HG02642 (cell line): Measurements from ENCODE around the gene CCNL2.

ENCODE experiments used
- ATAC-seq: cut with Tn5 transposase; IDR thresholded peaks from one replicate; pipeline ENCODE4 v1.9.1; 2021; ENCODE audit warnings: mild to moderate bottlenecking; ENCODE audit not compliant: unreplicated experiment, poor library complexity

CCNL2 gene

DNA sequence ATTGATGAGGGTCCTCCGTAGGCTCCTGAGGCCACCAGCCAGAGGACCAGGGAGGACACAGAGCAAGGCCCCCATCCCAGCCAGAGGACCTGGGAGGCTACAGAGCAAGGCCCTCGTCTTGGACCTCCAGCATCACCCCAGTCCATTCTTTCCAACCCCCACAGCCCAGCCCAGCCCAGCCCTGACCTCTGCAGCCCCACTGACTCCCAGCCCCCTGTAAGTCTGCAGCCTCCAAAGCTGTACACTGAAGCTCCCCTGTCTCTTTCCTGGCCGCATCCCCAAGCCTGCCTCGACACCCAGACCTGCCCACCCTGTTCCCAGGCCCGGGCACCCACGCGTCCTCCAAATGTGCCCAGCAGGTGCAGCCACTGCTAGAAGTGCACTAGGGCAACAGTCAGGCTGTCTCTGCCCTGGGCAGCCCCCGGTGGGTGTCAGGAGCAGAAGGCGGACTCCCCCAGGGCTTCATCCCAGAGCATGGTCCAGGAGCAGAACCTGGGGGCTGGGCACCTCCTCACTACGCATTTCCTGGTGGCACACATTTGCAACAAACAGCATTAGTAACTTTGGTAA lies 52.0 kb downstream of the CCNL2 start:
- no peak for ATAC-seq

DNA sequence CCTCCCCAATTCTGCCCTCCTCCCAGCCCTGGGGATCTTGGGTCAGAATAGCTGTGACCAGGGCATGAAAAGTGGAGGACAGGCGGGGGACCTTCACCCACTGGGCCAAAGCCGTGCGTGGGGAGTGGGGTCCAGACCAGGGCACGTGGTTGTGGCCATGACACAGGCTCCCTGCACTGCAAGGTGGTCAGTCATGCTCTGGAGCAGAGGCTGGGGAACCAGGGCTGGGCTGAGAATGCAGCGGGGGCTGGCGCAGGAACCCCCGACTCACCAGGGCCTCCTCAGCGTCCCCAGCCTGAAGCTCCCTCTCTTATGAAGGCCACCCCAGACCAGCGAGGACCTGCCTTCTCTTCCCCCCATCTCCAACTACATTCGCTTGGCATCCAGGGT lies 52.6 kb downstream of the CCNL2 start:
- no peak for ATAC-seq

DNA sequence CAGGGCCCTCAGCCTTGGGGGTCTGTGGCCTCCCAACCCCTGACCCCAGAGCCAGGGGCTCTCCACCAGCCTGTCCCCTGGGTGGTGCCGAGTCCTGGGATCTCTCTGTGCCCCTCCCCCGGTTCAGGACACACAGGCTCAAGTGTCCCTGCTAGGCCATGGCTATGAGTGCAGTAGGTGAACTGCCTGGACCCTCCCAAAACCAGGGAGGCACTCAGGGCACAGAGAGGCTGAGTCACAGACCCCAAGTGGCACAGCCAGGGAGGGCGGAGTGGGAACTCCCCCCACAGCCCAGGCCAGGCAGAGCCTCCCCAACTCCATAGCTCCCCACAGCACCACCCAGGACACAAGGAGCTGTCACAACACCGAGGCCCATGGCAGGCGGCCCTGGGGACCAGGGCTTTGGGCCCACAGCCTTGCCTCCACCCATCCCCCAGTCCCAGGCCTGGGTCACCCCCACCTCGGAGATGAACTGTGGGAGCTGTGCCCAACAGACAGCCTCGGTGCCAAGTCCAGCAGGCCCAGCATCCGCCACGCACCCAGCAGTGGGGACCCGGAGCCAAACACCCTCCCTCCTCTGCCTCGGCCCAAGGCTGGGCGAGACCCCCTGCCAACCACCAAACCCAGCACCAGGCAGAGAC lies 53.2 kb downstream of the CCNL2 start:
- no peak for ATAC-seq

DNA sequence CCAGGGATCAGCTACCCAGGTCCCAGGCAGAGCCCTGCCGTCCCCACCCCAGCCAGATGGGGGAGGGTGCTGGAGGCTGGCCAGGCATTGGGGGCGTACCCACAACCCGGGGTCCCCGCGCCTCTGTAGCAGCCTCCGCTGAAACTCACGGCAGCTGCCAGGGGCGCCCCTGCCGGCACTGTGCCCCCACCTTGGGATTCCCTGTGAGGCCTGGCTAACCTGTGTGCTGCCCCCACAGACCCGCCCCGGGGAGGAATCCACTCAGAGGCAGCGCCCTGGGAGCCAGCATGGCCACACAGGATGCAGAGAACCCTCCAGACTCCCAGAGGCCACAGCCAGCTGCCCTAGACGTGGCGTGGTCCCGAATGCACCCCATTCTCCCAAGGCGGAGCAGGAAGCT lies 53.8 kb downstream of the CCNL2 start:
- ATAC-seq: no peak

DNA sequence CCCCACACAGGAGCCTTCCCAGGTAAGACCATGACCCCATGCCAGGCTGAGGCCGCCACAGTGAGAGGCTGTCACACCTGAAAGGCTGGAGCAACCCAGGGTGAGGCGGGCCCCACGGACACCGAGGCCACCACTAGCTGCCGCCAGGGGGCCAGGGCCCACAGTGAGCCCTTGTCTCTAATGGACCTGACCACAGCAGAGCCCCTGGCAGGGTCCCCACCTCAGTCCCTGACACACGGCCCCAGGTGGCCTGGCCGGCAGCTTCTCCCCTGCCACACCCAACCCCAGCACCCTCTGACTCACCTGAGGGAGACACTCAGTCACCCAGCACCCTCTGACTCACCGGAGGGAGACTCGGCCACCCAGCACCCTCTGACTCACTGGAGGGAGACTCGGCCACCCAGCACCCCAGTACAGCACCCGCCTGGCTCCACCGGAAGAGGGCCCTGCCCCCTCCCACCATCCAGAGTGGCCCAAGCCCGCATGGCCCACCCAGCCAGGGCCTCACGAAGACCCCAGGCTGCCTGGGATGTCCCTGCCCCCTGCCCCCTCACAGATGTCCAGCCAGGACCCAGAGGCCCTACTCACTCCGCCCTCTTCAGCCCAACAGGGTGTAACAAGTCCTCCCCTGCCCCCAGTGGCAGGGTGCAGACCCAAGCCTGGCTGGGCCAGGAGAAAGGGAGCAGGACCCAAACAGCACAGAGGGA lies 54.3 kb downstream of the CCNL2 start:
- no peak for ATAC-seq

DNA sequence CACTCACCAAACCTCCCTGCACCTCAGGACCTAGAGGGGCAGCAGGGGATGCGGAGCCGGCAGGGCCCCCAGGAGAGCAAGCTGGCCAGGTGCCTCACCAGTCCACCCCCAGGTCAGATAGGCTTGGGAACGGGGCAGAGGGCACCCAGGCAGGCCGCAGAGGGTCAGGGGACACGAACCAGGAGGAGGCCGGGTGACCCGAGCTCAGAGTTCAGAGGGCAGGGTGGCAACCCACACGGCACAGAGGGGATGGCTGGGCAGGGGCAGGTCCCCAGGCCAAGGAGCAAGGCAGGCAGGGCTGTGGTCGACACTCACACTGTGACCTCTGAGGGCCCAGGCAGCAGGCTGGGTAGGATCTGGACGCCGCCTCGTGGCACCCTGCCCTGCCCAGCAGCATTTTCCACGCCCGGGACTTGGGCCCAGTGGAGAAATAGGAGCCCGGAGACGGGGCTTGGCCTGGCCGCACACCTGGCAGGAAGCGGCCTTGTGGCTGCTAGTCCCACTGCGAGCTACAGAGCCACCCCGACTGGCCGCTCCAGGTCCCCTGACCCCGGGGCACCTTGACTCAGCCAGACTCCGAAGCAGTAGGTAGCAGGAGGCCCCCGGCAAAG lies 55.2 kb downstream of the CCNL2 start:
- ATAC-seq: no peak

DNA sequence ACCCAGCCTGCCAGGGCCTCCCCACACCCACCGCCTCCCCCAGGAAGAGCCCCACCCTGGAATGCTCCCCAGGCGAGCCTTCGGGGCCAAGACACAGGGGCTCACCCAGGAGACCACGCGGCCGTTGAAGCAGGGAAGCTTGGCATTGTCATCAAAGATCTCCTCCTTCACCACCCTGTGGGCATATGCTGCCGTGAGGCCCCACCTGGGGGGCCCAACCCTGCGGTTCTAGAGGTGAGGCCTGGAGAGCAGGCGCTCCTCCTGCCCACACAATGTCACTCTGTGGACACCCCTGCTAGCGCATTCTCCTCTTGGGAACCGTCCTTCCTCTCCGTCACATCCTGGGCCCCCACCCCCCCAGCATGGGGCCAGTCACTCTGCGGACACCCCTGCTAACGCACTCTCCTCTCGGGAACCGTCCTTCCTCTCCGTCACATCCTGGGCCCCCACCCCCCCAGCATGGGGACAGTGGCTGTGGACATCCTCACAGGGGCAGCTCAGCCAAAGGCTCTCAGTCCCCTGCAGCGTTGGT lies 56.5 kb downstream of the CCNL2 start:
- ATAC-seq: no peak

DNA sequence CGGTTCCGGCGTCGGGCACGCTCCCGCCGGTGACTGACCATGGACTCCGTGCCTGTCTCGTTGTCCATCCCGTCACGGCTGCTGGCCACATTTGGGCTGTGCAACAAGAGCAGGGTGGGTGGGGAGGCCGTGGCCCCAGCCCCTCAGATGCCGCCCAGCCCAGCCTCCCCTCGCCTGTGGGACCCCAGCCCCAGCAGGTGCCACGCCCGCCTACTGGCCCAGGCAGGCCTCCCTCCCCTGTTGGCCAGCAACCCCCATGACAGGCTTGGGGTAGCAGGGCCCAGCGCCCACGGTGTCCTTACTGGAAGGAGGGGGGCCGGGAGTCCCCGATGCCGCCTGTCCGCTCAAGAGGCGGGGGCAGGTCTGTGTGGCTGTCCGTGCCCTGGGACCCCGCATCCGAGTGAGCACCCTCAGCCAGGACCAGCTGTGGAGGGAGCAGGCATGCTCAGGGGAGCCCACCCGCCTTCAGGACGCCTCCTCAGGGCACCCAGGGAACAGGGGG lies 57.0 kb downstream of the CCNL2 start:
- no peak for ATAC-seq

DNA sequence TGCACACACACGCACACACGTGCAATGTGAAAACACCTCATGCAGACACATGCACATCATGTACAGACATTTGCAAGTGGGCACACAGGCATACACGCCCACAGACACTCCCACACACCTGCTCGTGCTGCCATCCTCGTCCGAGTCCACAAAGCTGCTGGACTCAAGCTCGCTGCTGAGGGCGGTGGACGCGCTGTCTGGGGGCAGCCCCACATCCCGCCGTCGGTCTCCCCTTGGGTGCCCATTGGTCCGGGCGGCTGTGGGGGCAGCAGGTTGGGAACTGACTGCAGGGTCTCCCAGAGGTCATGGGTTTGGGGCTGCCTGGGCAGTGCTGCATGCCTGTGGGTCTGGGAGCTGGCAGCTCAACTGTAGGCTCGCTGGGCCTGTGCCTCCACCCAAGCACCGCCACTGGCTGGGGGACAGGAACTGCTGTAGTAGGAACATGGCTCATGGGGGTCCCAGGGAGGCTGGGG lies 57.5 kb downstream of the CCNL2 start:
- ATAC-seq: no peak

DNA sequence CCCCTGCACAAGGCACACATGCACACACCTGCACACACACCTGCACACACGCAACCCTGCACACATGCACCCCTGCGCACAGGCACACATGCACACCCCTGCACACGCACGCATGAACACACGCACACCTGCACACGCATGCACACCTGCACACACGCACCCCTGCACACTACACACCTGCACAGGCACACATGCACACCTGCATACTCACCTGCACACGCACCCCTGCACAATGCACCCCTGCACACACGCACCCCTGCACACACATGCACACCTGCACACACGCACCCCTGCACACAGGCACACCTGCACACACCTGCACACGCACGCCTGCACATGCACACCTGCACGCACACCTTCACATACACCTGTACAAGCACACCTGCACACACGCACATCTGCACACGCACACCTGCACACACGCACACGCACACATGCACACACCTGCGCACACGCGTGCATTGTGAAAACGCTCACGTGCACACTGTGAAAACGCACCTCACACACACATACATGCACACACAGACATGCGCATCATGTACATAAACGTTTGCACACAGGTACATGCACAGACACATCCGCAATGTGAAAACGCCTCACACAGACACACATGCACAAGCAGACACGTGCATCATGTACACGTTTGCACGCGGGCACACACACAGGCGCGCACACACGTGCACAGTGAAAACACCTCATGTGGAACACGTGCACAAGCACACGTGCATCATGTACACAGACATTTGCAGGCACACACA lies 58.2 kb downstream of the CCNL2 start:
- no peak for ATAC-seq

DNA sequence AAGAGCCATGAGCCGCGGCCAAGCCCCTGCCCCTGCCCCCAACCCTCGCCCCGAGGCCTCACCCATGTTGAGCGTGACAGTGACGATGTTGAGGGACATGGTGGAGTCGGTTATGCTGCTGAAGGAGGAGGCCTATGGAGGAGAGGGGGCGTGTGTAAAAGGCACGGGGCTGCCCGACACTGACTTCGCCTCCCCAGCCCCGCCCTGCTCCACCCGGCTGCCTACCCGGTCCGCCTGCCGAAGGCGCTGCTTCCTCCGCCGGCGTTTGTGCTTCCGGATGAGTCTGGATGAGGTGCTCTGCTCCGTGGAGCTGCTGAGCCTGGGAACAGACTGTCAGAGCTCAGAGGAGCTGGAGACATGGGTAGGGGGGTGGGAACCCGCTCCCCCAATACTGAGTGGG lies 59.0 kb downstream of the CCNL2 start:
- ATAC-seq: no peak

DNA sequence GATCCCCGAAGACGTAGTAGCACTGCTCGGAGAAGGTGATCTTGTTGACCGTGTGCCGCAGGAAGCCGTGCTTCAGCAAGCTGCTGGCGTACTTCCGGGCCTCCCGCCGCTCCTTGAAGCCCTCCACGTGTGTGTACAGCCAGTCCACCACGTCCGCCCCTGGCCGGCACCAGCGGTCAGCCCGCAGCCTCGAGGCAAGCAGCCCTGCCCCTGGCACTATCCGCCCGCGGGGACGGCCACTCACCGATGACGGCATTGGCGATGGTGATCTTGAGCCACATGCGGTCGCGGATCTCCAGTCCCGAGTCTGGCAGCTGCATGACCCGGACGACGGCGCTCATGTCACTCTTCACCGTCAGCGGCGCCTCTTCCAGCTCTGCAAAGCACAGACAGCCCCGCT lies 60.9 kb downstream of the CCNL2 start:
- ATAC-seq: no peak

DNA sequence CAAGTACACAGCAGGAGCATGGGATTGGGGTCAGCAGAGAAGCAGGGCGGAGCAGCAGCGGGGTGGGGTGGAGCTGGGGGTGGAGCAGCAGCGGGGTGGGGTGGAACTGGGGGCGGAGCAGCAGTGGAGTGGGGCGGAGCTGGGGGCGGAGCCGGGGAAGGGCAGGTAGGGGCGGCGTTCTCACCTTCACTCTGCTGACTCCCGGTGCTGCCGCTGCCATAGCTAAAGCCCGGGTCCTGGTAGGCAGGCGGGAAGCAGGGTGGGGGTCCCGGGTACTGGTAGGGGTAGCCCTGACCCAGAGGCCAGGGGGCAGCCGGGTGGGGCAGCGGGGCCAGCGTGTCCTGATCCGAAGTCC lies 61.4 kb downstream of the CCNL2 start:
- no peak for ATAC-seq

DNA sequence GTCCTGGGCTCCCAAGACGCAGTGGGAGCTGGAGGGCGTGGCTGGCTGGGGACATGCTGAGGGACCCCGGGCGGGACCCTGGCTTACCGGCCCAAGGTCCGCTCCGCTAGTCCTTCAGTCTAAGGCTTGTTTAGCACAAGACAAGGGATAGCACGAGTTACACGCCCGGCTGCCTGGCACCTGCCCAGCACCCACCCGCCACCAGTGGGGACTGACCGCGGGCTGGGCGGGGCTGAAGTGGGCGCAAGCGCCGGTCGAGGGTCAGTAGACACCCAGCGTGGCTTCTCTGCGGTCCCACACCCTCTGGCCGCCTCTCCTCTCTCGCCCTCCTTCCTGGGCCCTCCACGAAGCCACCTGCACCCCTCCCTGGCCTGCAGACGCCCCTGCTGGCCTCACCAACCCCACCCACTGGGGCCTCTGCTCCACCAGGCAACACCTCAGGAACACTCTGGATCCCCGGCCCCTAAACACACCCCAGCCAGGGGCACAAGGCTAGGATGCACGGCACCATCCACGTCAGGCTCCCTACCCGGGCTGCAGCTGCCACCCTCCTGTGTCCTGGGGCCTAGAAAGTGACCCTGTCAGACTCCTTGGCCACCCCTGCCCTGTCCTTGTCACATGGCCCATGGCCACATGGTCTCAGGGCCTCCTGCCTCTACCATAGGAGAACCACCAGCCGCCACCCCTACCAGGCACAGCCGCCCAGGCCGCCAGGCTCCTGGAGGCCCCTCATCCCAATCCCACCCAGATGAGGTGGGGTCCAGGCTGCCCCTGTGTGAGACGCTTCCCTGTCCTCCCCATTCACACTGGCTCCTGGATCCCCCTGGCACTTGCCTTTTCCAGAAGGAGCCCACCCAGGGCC lies 62.0 kb downstream of the CCNL2 start:
- no peak for ATAC-seq

DNA sequence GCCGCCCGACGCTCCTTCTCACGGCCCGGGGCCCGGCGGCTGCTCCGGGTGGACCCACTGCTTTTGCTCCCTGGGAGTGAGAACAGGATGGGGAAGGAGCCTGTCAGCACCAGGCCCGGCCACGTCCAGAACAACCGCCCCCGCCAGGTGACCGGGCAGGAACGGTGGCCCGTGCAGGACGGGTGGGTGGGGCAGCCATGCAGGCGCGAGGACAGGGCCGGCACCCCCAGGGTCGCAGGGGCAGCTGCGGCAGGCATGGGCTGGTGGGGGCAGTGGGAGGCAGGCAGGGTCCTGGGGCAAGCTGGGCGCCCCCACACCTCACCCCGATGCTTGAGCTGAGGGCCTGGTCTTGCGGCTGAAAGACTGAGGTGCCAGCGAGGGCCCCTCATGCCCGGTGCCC lies 62.7 kb downstream of the CCNL2 start:
- ATAC-seq: no peak

DNA sequence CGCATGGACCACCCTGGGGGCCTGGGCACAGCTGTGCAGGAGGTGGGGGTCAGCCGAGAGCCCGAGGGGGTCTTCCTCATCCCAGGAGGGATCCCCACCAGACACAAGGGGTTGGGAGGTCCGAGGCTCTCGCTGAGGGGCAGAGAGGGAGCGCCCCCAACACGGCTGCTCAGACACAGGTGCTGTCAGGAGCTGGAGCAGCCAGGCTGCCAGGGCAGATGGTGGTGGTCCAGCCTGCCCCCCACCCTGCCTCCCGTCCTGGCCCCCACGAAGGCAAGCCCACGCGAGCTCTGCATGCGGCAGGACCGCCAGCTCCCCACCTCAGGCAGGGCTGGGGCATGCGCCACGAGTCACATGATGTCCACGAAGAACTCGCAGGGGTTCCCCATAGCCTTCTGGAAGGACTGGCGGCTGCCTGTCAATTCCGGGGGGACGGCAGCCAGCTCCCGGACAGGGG lies 63.3 kb downstream of the CCNL2 start:
- no peak for ATAC-seq
